SU-DHL-6 (cell line): ENCODE measurements around the gene SEMA3D.

ENCODE experiments used
- H2AFZ ChIP-seq: fragments of 200-600 bp; sonication (generic); 2 replicates; pipeline ENCODE4 v1.6.1; 2014; ENCODE audit warnings: low read depth, mild to moderate bottlenecking, moderate library complexity, mixed read lengths, antibody characterized with exemption, low read length; ENCODE audit not compliant: severe bottlenecking
- H3F3A ChIP-seq: fragments of 200-600 bp; shearing (Covaris generic); 2 replicates; pipeline ENCODE4 v1.6.0; 2016; ENCODE audit warnings: antibody characterized with exemption, mild to moderate bottlenecking; ENCODE audit not compliant: insufficient read depth
- H3K27ac ChIP-seq: fragments of 200-600 bp; sonication (generic); 2 replicates; pipeline ENCODE4 v1.5.1; 2016; ENCODE audit warnings: low read depth, mild to moderate bottlenecking, low read length, moderate library complexity, mixed read lengths
- H3K27me3 ChIP-seq: fragments of 200-600 bp; sonication (generic), shearing (Covaris generic); 2 replicates; pipeline ENCODE4 v1.6.0; 2014; ENCODE audit warnings: mild to moderate bottlenecking, low read length
- H3K36me3 ChIP-seq: fragments of 200-600 bp; sonication (generic); 2 replicates; pipeline ENCODE4 v1.6.1; 2014; ENCODE audit warnings: mild to moderate bottlenecking, low read length, mixed read lengths
- H3K4me2 ChIP-seq: fragments of 300-600, 200-600 bp; shearing (Covaris generic), sonication (generic); 2 replicates; pipeline ENCODE4 v1.6.0; 2014; ENCODE audit warnings: low read length, low read depth, mild to moderate bottlenecking; ENCODE audit not compliant: poor library complexity, severe bottlenecking
- H3K4me3 ChIP-seq: fragments of 200-600 bp; sonication (generic); 2 replicates; pipeline ENCODE4 v1.5.1; 2014; ENCODE audit warnings: antibody characterized with exemption, low read length, mild to moderate bottlenecking, mixed read lengths; ENCODE audit not compliant: insufficient read depth, poor library complexity, severe bottlenecking
- H3K79me2 ChIP-seq: fragments of 200-600 bp; sonication (generic); 2 replicates; pipeline ENCODE4 v1.6.1; 2014; ENCODE audit warnings: mild to moderate bottlenecking, low read length, moderate library complexity; ENCODE audit not compliant: insufficient read depth
- H3K9ac ChIP-seq: fragments of 200-600 bp; sonication (generic); 2 replicates; pipeline ENCODE4 v1.7.0; 2014; ENCODE audit warnings: mild to moderate bottlenecking, low read length
- H3K9me2 ChIP-seq: fragments of 200-600 bp; sonication (generic); replicated peaks from 2 replicates; pipeline ENCODE4 v1.6.1; 2014; ENCODE audit warnings: low read length; ENCODE audit not compliant: insufficient read depth
- H3K9me3 ChIP-seq: fragments of 200-600 bp; sonication (generic); 2 replicates; pipeline ENCODE4 v1.6.1; 2014; ENCODE audit warnings: low read length, mixed read lengths; ENCODE audit not compliant: insufficient read depth
- H4K20me1 ChIP-seq: fragments of 200-600 bp; sonication (generic); 2 replicates; pipeline ENCODE4 v1.6.1; 2014; ENCODE audit warnings: low read depth, mild to moderate bottlenecking, antibody characterized with exemption, low read length, moderate library complexity, mixed read lengths
- CTCF ChIP-seq: fragments of 200-600 bp; sonication (generic); IDR thresholded peaks from one replicate; pipeline ENCODE4 v1.5.1; 2017; ENCODE audit warnings: antibody characterized with exemption, mild to moderate bottlenecking, low read length, moderate library complexity; ENCODE audit not compliant: insufficient read depth, poor library complexity, severe bottlenecking
- EZH2phosphoT487 ChIP-seq: fragments of 200-600 bp; sonication (generic), shearing (Covaris generic); conservative IDR thresholded peaks from 2 replicates; pipeline ENCODE4 v1.6.1; 2018; ENCODE audit warnings: mild to moderate bottlenecking, antibody characterized with exemption, low read length, moderate library complexity, mixed read lengths

Gene SEMA3D

GRCh38 chr7:85186521-85187241, at the start of gene SEMA3D:
Gene SEMA3D (minus strand): TSS chr7:85187056. CDS start chr7:85121891, 65,165 bp downstream.
- H3K79me2 ChIP-seq = no peaks in the 10 kb centered on the region
- H2AFZ ChIP-seq = no peak within 1 kb of the TSS
- H3K4me3 ChIP-seq = no peak within 1 kb of the TSS
- no peak within 1 kb of the TSS for H3K4me2 ChIP-seq
- no peaks in the 10 kb centered on the region for H3K9me2 ChIP-seq
- 0 out of 2 replicates have a peak, but pooled peaks cover 3% of the 10 kb centered on the region for H3K36me3 ChIP-seq
- no peak within 1 kb of the TSS for H3K27ac ChIP-seq
- no peaks in the 10 kb centered on the region for H3K9me3 ChIP-seq
- TF ChIP-seq EZH2phosphoT487 (no peak), CTCF (no peak)
- H3K9ac ChIP-seq = no peak within 1 kb of the TSS
- H4K20me1 ChIP-seq = no peaks in the 10 kb centered on the region
- no peaks in the 10 kb centered on the region for H3F3A ChIP-seq
- H3K27me3 ChIP-seq = no peaks in the 10 kb centered on the region

GRCh38 chr7:85234730-85235129, 47.9 kb upstream of the SEMA3D start:
- H3K79me2 ChIP-seq = no peaks in the 10 kb centered on the region
- H3F3A ChIP-seq = no peaks in the 10 kb centered on the region
- no peak overlapping the region for H3K9ac ChIP-seq
- no peaks in the 10 kb centered on the region for H3K9me3 ChIP-seq
- H4K20me1 ChIP-seq = no peaks in the 10 kb centered on the region
- no peak overlapping the region for H3K4me2 ChIP-seq
- H2AFZ ChIP-seq = no peak overlapping the region
- no peak overlapping the region for H3K27ac ChIP-seq
- TF ChIP-seq EZH2phosphoT487 = no peak
- TF ChIP-seq CTCF = no peak
- no peak overlapping the region for H3K4me3 ChIP-seq
- H3K9me2 ChIP-seq = no peaks in the 10 kb centered on the region
- H3K36me3 ChIP-seq = no peaks in the 10 kb centered on the region
- H3K27me3 ChIP-seq = no peaks in the 10 kb centered on the region

GRCh38 chr7:85232068-85232467, 45.2 kb upstream of the SEMA3D start:
- no peaks in the 10 kb centered on the region for H3K9me2 ChIP-seq
- no peaks in the 10 kb centered on the region; the same call in 1 of the 2 replicates for H3K36me3 ChIP-seq
- H3F3A ChIP-seq = no peaks in the 10 kb centered on the region
- H3K4me2 ChIP-seq = no peak overlapping the region
- H3K9ac ChIP-seq = no peak overlapping the region
- no peaks in the 10 kb centered on the region for H3K27me3 ChIP-seq
- H3K27ac ChIP-seq = no peak overlapping the region
- no peak overlapping the region for H2AFZ ChIP-seq
- TF ChIP-seq EZH2phosphoT487 (no peak), CTCF (no peak)
- H3K79me2 ChIP-seq = no peaks in the 10 kb centered on the region
- no peaks in the 10 kb centered on the region for H3K9me3 ChIP-seq
- no peak overlapping the region for H3K4me3 ChIP-seq
- H4K20me1 ChIP-seq = no peaks in the 10 kb centered on the region
